Activated naive CD4-positive, alpha-beta T cell treated with anti-CD3 and anti-CD28 coated beads for 36 hours (primary cell): ENCODE results near the gene ZSWIM6. TPM values are rescaled to one million over a fixed set of nuclear protein-coding genes. Genes with fewer than 3 reads are reported as not detected.
"Not testable (repeated sequence)": the region's sequence is repeated elsewhere in the genome, so short reads cannot be mapped to it uniquely, and the experiment has no call there.

Source experiments
- CTCF ChIA-PET: fragments of 350-600 bp; sonication (Branson Sonifier 250); formaldehyde crosslinking; loops from one replicate; lab custom pipeline; 2021; ENCODE audit warnings: antibody characterized with exemption; lab: Charles Lee
- DNase-seq: peaks from one replicate; pipeline ENCODE4 v3.0.0-alpha.2; 2020
- H3K27ac Mint-ChIP-seq: one replicate; pipeline ENCODE4 v1.8.0; 2021; ENCODE audit warnings: mild to moderate bottlenecking, mixed read lengths
- H3K27me3 Mint-ChIP-seq: one replicate; pipeline ENCODE4 v1.8.0; 2021; ENCODE audit warnings: low read depth, mixed read lengths
- H3K36me3 Mint-ChIP-seq: one replicate; pipeline ENCODE4 v1.8.0; 2021; ENCODE audit warnings: low read depth, mixed read lengths
- H3K4me1 Mint-ChIP-seq: one replicate; pipeline ENCODE4 v1.8.0; 2021; ENCODE audit warnings: low read depth, mixed read lengths
- H3K4me3 Mint-ChIP-seq: one replicate; pipeline ENCODE4 v1.8.0; 2021; ENCODE audit warnings: mild to moderate bottlenecking, moderate library complexity, mixed read lengths
- H3K9me3 Mint-ChIP-seq: one replicate; pipeline ENCODE4 v1.8.0; 2021; ENCODE audit warnings: mixed read lengths
- intact Hi-C: fragments of 100-400 bp; cut with micrococcal nuclease; formaldehyde crosslinking; loops from one replicate; pipeline ENCODE4 v1.15.1; 2023
- total RNA-seq, 2 experiments: library from RNA; stranded (reverse); gene quantifications; one replicate each; pipeline ENCODE4 v1.2.3, GENCODE V29; 2021

Gene ZSWIM6
- total RNA-seq, 2 experiments from 2014 or later: 4.3 TPM

- Mint-ChIP-seq H3K9me3 (no peaks in the 10 kb centered on the region), H3K27ac (no peak overlapping the region), H3K36me3 (no peaks in the 10 kb centered on the region), H3K4me1 (peaks cover 37% of the 10 kb centered on the region), H3K27me3 (no peaks in the 10 kb centered on the region), H3K4me3 (peak overlapping the region; percentile 12)
- CTCF ChIA-PET: no interaction called here
- intact Hi-C loops: loop anchor here (1.0 to 5.0 kb wide), 12 partner anchors 75 to 1815 kb away; partner anchors contain the start of genes DEPDC1B, ERCC8, KIF2A and NDUFAF2
- DNase-seq: no peak
Observed at GRCh38 chr5:61407706-61408270, 75.7 kb downstream of the ZSWIM6 start.

GRCh38 chr5:61408476-61409168 is 76.6 kb downstream of the ZSWIM6 start:
- Mint-ChIP-seq H3K4me1 (peaks cover 34% of the 10 kb centered on the region), H3K27ac (no peak overlapping the region), H3K9me3 (no peaks in the 10 kb centered on the region), H3K36me3 (no peaks in the 10 kb centered on the region), H3K4me3 (peak overlapping the region; percentile 62), H3K27me3 (no peaks in the 10 kb centered on the region)
- peak; percentile 98 for DNase-seq
- intact Hi-C loops: loop anchor here (1.0 to 5.0 kb wide), 12 partner anchors 76 to 1816 kb away; partner anchors contain the start of genes DEPDC1B, ERCC8, KIF2A and NDUFAF2
- CTCF ChIA-PET: no interaction called here

- H3K4me3 Mint-ChIP-seq: no peak overlapping the region
- H3K36me3 Mint-ChIP-seq: no peaks in the 10 kb centered on the region
- H3K27ac Mint-ChIP-seq: no peak overlapping the region
- CTCF ChIA-PET: no interaction called here
- intact Hi-C loops: loop anchor here (2.0 to 5.0 kb wide), 5 partner anchors 133 to 1817 kb away; partner anchors contain the start of genes DEPDC1B and KIF2A
- H3K9me3 Mint-ChIP-seq: no peaks in the 10 kb centered on the region
- H3K4me1 Mint-ChIP-seq: peaks cover 37% of the 10 kb centered on the region
- DNase-seq: no peak
- H3K27me3 Mint-ChIP-seq: no peaks in the 10 kb centered on the region
Observed at GRCh38 chr5:61409568-61409967, 77.5 kb downstream of the ZSWIM6 start.

GRCh38 chr5:61410811-61411210 is 78.8 kb downstream of the ZSWIM6 start:
- no peak for DNase-seq
- intact Hi-C loops: no loop called here
- no peaks in the 10 kb centered on the region for H3K27me3 Mint-ChIP-seq
- CTCF ChIA-PET: no interaction called here
- no peaks in the 10 kb centered on the region for H3K36me3 Mint-ChIP-seq
- no peak overlapping the region for H3K4me3 Mint-ChIP-seq
- peaks cover 43% of the 10 kb centered on the region for H3K4me1 Mint-ChIP-seq
- no peak overlapping the region for H3K27ac Mint-ChIP-seq
- H3K9me3 Mint-ChIP-seq: no peaks in the 10 kb centered on the region

GRCh38 chr5:61412361-61412760 is 80.3 kb downstream of the ZSWIM6 start:
- CTCF ChIA-PET: no interaction called here
- Mint-ChIP-seq H3K4me3 (no peak overlapping the region), H3K27ac (no peak overlapping the region), H3K36me3 (no peaks in the 10 kb centered on the region), H3K9me3 (no peaks in the 10 kb centered on the region), H3K4me1 (peaks cover 50% of the 10 kb centered on the region), H3K27me3 (no peaks in the 10 kb centered on the region)
- DNase-seq: no peak
- intact Hi-C loops: no loop called here

- CTCF ChIA-PET, H3K27me3 Mint-ChIP-seq, DNase-seq, H3K27ac Mint-ChIP-seq, H3K36me3 Mint-ChIP-seq, H3K4me3 Mint-ChIP-seq, H3K9me3 Mint-ChIP-seq, intact Hi-C loops: not testable (repeated sequence)
- peaks cover 46% of the 10 kb centered on the region for H3K4me1 Mint-ChIP-seq
Observed at GRCh38 chr5:61413205-61413604, 81.1 kb downstream of the ZSWIM6 start.

GRCh38 chr5:61414806-61415205 is 82.7 kb downstream of the ZSWIM6 start:
- CTCF ChIA-PET: no interaction called here

GRCh38 chr5:61416010-61416409 is 84.0 kb downstream of the ZSWIM6 start:
- no peak overlapping the region for H3K4me3 Mint-ChIP-seq
- H3K27ac Mint-ChIP-seq: no peak overlapping the region
- H3K4me1 Mint-ChIP-seq: peaks cover 31% of the 10 kb centered on the region
- H3K9me3 Mint-ChIP-seq: peaks cover under 1% of the 10 kb centered on the region
- CTCF ChIA-PET: interaction anchor here (0.6 kb wide), 1 partner anchor 9 kb away, joined by 3 read pairs; no protein-coding TSS in a partner anchor
- intact Hi-C loops: no loop called here
- DNase-seq: no peak
- H3K27me3 Mint-ChIP-seq: no peaks in the 10 kb centered on the region
- no peaks in the 10 kb centered on the region for H3K36me3 Mint-ChIP-seq

More at GRCh38 chr5:61414806-61415205, 82.7 kb downstream of the ZSWIM6 start:
- Mint-ChIP-seq H3K4me3 (no peak overlapping the region), H3K27me3 (no peaks in the 10 kb centered on the region), H3K9me3 (no peaks in the 10 kb centered on the region), H3K4me1 (peaks cover 34% of the 10 kb centered on the region), H3K27ac (no peak overlapping the region), H3K36me3 (no peaks in the 10 kb centered on the region)
- intact Hi-C loops: no loop called here
- DNase-seq: no peak

- Mint-ChIP-seq H3K4me1 (peaks cover 31% of the 10 kb centered on the region), H3K36me3 (peaks cover 3% of the 10 kb centered on the region), H3K27ac (no peak overlapping the region), H3K9me3 (peaks cover 4% of the 10 kb centered on the region), H3K4me3 (no peak overlapping the region), H3K27me3 (no peaks in the 10 kb centered on the region)
- no peak for DNase-seq
- CTCF ChIA-PET: interaction anchor here (0.6 kb wide), 1 partner anchor 9 kb away, joined by 3 read pairs; no protein-coding TSS in a partner anchor
- intact Hi-C loops: no loop called here
Observed at GRCh38 chr5:61416420-61416819, 84.4 kb downstream of the ZSWIM6 start.

GRCh38 chr5:61417340-61417739 is 85.3 kb downstream of the ZSWIM6 start:
- peaks cover 8% of the 10 kb centered on the region for H3K36me3 Mint-ChIP-seq
- H3K9me3 Mint-ChIP-seq: peaks cover 9% of the 10 kb centered on the region
- intact Hi-C loops: no loop called here
- H3K27me3 Mint-ChIP-seq: no peaks in the 10 kb centered on the region
- peaks cover 37% of the 10 kb centered on the region for H3K4me1 Mint-ChIP-seq
- H3K27ac Mint-ChIP-seq: no peak overlapping the region
- DNase-seq: no peak
- CTCF ChIA-PET: no interaction called here
- H3K4me3 Mint-ChIP-seq: no peak overlapping the region

GRCh38 chr5:61417851-61418250 is 85.8 kb downstream of the ZSWIM6 start:
- H3K4me3 Mint-ChIP-seq: no peak overlapping the region
- no peaks in the 10 kb centered on the region for H3K27me3 Mint-ChIP-seq
- H3K27ac Mint-ChIP-seq: no peak overlapping the region
- CTCF ChIA-PET: no interaction called here
- peaks cover 9% of the 10 kb centered on the region for H3K36me3 Mint-ChIP-seq
- H3K4me1 Mint-ChIP-seq: peaks cover 38% of the 10 kb centered on the region
- intact Hi-C loops: no loop called here
- no peak for DNase-seq
- peaks cover 11% of the 10 kb centered on the region for H3K9me3 Mint-ChIP-seq

- Mint-ChIP-seq H3K9me3 (peaks cover 11% of the 10 kb centered on the region), H3K4me3 (no peak overlapping the region), H3K27me3 (no peaks in the 10 kb centered on the region), H3K27ac (no peak overlapping the region), H3K36me3 (peaks cover 9% of the 10 kb centered on the region), H3K4me1 (peaks cover 48% of the 10 kb centered on the region)
- DNase-seq: no peak
- CTCF ChIA-PET: no interaction called here
- intact Hi-C loops: no loop called here
Observed at GRCh38 chr5:61419106-61419505, 87.0 kb downstream of the ZSWIM6 start.

- DNase-seq: no peak
- Mint-ChIP-seq H3K4me1 (peaks cover 43% of the 10 kb centered on the region), H3K27ac (no peak overlapping the region), H3K36me3 (peaks cover 9% of the 10 kb centered on the region), H3K9me3 (peaks cover 11% of the 10 kb centered on the region), H3K27me3 (no peaks in the 10 kb centered on the region), H3K4me3 (no peak overlapping the region)
- CTCF ChIA-PET: no interaction called here
- intact Hi-C loops: no loop called here
Observed at GRCh38 chr5:61420016-61420415, 88.0 kb downstream of the ZSWIM6 start.
